Adrenal gland (tissue), 5 donors: ENCODE results near the gene MAP3K7CL.

Source experiments
- CTCF ChIP-seq, 6 experiments: fragments of 450-650 bp in 4 of 6; fragments of 200-600 bp in 2 of 6; sonication (generic) in 1 of 6; IDR thresholded peaks; 1 replicate in 5 of 6; 2 replicates in 1 of 6; pipeline versions ENCODE4 v1.5.1 to v1.8.0; 2016 to 2021; ENCODE audit warnings: antibody characterized with exemption in 6 of 6, mild to moderate bottlenecking in 2 of 6, moderate library complexity in 1 of 6
- POLR2A ChIP-seq, 2 donors: fragments of 450-650 bp; IDR thresholded peaks; one replicate each; pipeline ENCODE4 v1.6.1; 2017; ENCODE audit warnings: antibody characterized with exemption in 2 of 2, mild to moderate bottlenecking in 2 of 2, moderate library complexity in 1 of 2
- donor health status: DM: no; HTN: no; CAD: no.

- no peak for TF ChIP-seq CTCF (IDR thresholded peaks at IDR 0.05)
- TF ChIP-seq POLR2A (IDR thresholded peaks at IDR 0.05), result no peak
These were observed 49.1 kb downstream of the MAP3K7CL start for GRCh38 chr21:29179503-29179902.
